Esophagus squamous epithelium (tissue), 4 donors: ENCODE data around the gene NCOA7.

Source experiments
- CTCF ChIP-seq, 6 experiments: fragments of 450-650 bp in 4 of 6; fragments of 200-600 bp in 2 of 6; sonication (generic) in 2 of 6; IDR thresholded peaks; one replicate each; pipeline ENCODE4 v1.5.1; 2016 to 2019; ENCODE audit warnings: antibody characterized with exemption in 6 of 6, mild to moderate bottlenecking in 4 of 6, moderate library complexity in 4 of 6
- POLR2A ChIP-seq, 4 donors: fragments of 450-650 bp; IDR thresholded peaks; one replicate each; pipeline ENCODE4 v1.6.1; 2017; ENCODE audit warnings: antibody characterized with exemption in 4 of 4, mild to moderate bottlenecking in 4 of 4, moderate library complexity in 3 of 4

- TF ChIP-seq POLR2A (IDR thresholded peaks at IDR 0.05) (no peak), CTCF (IDR thresholded peaks at IDR 0.05) (no peak)
Measured at GRCh38 chr6:125751334-125751916, 39.3 kb upstream of the NCOA7 start.
